Nephron progenitor cell (in vitro differentiated cells): ENCODE measurements around the gene HIGD2B.

Experiments used
- DNase-seq: peaks from one replicate; pipeline ENCODE4 v3.0.0; 2021
- H3K27ac Mint-ChIP-seq: 2 replicates; pipeline ENCODE4 v1.8.0; 2021; ENCODE audit warnings: mild to moderate bottlenecking, moderate library complexity, mixed read lengths
- H3K27me3 Mint-ChIP-seq: 2 replicates; pipeline ENCODE4 v1.8.0; 2021; ENCODE audit warnings: mild to moderate bottlenecking, low read depth, mixed read lengths; ENCODE audit not compliant: poor library complexity
- H3K36me3 Mint-ChIP-seq: 2 replicates; pipeline ENCODE4 v1.8.0; 2021; ENCODE audit warnings: low read depth, mixed read lengths
- H3K4me1 Mint-ChIP-seq: 2 replicates; pipeline ENCODE4 v1.8.0; 2021; ENCODE audit warnings: mixed read lengths
- H3K4me3 Mint-ChIP-seq: 2 replicates; pipeline ENCODE4 v1.8.0; 2021; ENCODE audit warnings: mild to moderate bottlenecking, moderate library complexity, mixed read lengths
- H3K9me3 Mint-ChIP-seq: 2 replicates; pipeline ENCODE4 v1.8.0; 2021; ENCODE audit warnings: mild to moderate bottlenecking, moderate library complexity, mixed read lengths
- TF ChIP-seq, protein P1 (sequence below): fragments of 200-600 bp; sonication (generic); IDR thresholded peaks from 2 replicates; pipeline ENCODE4 v1.5.0; 2021; ENCODE audit warnings: antibody characterized with exemption

HIGD2B gene

DNA sequence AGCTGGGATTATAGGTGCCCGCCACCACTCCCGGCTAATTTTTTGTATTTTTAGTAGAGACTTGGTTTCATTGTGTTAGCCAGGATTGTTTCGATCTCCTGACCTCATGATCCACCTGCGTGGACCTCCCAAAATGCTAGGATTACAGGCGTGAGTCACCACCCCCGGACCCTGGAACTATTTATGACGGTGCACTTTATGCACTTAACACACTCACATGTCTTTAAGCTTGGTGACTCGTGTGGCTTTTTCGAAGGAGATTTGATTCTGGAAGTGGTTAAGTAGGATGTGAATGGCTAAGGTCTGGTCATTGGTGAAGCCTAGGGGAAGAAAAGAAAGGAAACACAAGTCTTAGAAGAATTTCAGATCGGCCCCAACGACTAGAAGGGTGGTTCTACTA, 20.3 kb upstream of the HIGD2B start:
- Mint-ChIP-seq H3K36me3 (peaks cover 11% of the 10 kb centered on the region), H3K27me3 (no peaks in the 10 kb centered on the region), H3K4me3 (no peak overlapping the region), H3K9me3 (no peaks in the 10 kb centered on the region), H3K27ac (peak overlapping the region; percentile 73), H3K4me1 (peaks cover 6% of the 10 kb centered on the region)
- DNase-seq = no peak
- TF ChIP-seq, protein P1, sequence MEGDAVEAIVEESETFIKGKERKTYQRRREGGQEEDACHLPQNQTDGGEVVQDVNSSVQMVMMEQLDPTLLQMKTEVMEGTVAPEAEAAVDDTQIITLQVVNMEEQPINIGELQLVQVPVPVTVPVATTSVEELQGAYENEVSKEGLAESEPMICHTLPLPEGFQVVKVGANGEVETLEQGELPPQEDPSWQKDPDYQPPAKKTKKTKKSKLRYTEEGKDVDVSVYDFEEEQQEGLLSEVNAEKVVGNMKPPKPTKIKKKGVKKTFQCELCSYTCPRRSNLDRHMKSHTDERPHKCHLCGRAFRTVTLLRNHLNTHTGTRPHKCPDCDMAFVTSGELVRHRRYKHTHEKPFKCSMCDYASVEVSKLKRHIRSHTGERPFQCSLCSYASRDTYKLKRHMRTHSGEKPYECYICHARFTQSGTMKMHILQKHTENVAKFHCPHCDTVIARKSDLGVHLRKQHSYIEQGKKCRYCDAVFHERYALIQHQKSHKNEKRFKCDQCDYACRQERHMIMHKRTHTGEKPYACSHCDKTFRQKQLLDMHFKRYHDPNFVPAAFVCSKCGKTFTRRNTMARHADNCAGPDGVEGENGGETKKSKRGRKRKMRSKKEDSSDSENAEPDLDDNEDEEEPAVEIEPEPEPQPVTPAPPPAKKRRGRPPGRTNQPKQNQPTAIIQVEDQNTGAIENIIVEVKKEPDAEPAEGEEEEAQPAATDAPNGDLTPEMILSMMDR = no peak

DNA sequence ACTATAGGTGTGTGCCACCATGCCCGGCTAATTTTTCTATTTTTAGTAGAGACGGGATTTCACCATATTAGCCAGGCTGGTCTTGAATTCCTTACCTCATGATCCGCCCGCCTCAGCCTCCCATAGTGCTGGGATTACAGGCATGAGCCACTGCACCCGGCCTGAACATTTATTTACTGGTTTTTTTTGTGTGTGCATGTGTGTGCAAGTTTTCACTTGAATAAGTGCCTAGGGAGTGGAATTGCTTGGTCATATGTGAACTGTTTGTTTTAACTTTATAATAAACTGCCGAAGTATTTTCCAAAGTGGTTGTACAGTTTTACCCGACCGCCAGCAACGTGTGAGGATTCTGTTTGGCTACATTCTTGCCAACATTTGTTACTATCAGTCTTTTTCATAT, 14.1 kb upstream of the HIGD2B start:
- Mint-ChIP-seq H3K9me3 (no peaks in the 10 kb centered on the region), H3K4me3 (no peak overlapping the region), H3K36me3 (peaks cover 11% of the 10 kb centered on the region), H3K27ac (no peak overlapping the region), H3K27me3 (peaks cover 3% of the 10 kb centered on the region), H3K4me1 (no peaks in the 10 kb centered on the region)
- TF ChIP-seq, protein P1 = no peak
- DNase-seq = no peak

DNA sequence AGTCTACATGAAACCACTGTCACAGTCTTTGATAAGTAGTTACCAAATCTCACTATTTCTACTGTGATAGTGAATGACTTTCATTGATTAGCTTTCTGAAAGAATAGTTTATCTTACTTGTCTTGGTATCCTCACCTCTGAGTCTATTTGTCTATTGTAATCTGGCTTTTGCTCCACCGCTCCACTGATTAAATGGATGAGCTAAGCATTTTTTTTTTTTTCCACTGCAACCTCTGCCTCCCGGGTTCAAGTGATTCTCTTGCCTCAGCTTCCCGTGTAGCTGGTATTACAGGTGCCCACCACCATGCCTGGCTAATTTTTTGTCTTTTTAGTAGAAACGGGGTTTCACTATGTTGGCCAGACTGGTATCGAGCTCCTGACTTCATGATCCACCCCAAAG, 13.0 kb upstream of the HIGD2B start:
- no peaks in the 10 kb centered on the region for H3K9me3 Mint-ChIP-seq
- H3K27ac Mint-ChIP-seq = no peak overlapping the region
- peaks cover 3% of the 10 kb centered on the region for H3K27me3 Mint-ChIP-seq
- no peaks in the 10 kb centered on the region for H3K4me1 Mint-ChIP-seq
- peaks cover 11% of the 10 kb centered on the region for H3K36me3 Mint-ChIP-seq
- no peak overlapping the region for H3K4me3 Mint-ChIP-seq
- TF ChIP-seq, protein P1 = no peak
- no peak for DNase-seq

DNA sequence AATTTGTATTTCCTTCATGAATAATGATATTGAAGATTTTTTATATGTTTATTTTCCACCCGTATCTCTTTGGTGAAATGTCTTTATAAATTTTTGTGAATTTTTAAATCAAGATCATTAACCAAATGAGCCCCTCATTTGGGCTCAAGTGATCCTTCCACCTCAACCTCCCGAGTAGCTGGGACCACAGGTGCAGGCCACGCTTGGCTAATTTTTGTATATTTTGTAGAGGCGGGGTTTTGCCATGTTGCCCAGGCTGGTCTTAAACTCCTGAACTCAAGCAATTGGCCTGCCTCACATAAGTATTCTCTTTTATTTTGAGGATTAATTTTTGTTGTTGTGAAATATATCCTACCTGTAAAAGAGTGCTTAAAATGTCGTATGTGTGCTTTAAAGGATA, 5.0 kb upstream of the HIGD2B start:
- no peak overlapping the region for H3K4me3 Mint-ChIP-seq
- TF ChIP-seq, protein P1 = no peak
- no peaks in the 10 kb centered on the region for H3K27me3 Mint-ChIP-seq
- H3K9me3 Mint-ChIP-seq = no peaks in the 10 kb centered on the region
- peaks cover 5% of the 10 kb centered on the region for H3K4me1 Mint-ChIP-seq
- H3K36me3 Mint-ChIP-seq = peaks cover 10% of the 10 kb centered on the region
- DNase-seq = no peak
- no peak overlapping the region for H3K27ac Mint-ChIP-seq

DNA sequence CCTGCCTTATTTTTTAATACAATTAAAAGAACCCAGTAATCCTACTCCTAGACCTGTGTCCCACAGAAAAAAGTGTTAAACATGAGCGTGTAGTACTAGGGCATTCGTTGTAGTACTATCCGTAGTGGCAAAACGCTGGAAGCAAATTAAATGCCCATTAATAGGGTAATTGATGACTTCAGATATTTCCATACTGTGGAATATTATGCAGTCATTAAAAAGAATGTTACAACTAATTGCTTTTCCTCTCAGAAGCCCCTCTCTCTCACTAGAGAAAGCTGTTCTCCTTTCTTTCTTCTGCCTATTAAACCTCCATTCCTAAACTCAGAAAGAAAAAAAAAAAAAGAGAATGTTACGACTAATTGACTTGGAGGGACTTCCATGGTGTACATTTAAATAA, 2.7 kb upstream of the HIGD2B start:
- H3K9me3 Mint-ChIP-seq = no peaks in the 10 kb centered on the region
- DNase-seq = no peak
- peak overlapping the region; percentile 41 for H3K4me3 Mint-ChIP-seq
- TF ChIP-seq, protein P1 = no peak
- H3K36me3 Mint-ChIP-seq = peaks cover 4% of the 10 kb centered on the region
- H3K27me3 Mint-ChIP-seq = no peaks in the 10 kb centered on the region
- H3K4me1 Mint-ChIP-seq = peaks cover 15% of the 10 kb centered on the region
- no peak overlapping the region for H3K27ac Mint-ChIP-seq

DNA sequence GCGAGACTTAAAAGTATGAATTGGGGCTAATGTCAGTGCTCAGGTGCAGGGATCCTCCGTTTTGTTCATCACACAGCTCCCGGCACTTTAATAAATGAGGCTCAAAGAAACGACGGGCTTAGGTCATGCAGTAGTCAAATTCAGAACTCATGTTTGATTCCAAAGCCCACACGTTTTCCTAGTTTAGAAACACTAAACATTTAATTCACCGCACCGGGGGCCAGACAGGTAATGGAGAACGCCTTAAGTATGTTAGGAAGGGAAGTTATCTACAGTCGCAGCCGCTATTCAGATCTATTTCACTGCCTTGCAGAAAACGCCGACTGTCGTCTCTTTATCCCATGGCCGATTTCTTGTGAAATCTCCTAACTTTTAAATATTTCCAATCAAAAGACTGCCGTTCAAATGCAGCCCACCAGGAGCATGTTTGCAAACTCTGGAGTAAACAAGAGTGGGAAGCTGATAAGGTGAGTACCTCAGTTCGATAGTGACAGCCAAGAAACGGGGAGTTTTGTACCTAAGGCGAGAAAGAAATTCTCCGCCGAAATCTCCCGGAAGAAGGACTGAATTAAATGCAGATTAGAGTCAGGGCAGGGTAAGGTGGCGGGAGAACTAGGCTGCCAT, 569 bp downstream of the HIGD2B start:
- peak overlapping the region; percentile 95 for H3K4me3 Mint-ChIP-seq
- DNase-seq = no peak
- H3K27ac Mint-ChIP-seq = peak overlapping the region; percentile 97

More for the DNA sequence above, 569 bp downstream of the HIGD2B start:
- TF ChIP-seq, protein P1 = no peak
- no peaks in the 10 kb centered on the region for H3K36me3 Mint-ChIP-seq
- peaks cover 15% of the 10 kb centered on the region for H3K4me1 Mint-ChIP-seq
- no peaks in the 10 kb centered on the region for H3K9me3 Mint-ChIP-seq
- peaks cover 16% of the 10 kb centered on the region for H3K27me3 Mint-ChIP-seq
